Lung (tissue), 12 donors: ENCODE measurements around the gene TCHHL1. TPM values are rescaled to one million over a fixed set of nuclear protein-coding genes. Genes with fewer than 3 reads are reported as not detected.

Experiments
- ATAC-seq: fragments of 200-7000 bp; cut with Tn5 transposase; one replicate; pipeline ENCODE4 v1.9.1; 2020; ENCODE audit warnings: moderate number of reproducible peaks; ENCODE audit not compliant: insufficient read depth, low FRiP score
- DNase-seq, 3 donors: peaks; one replicate each; pipeline ENCODE4 v3.0.0-alpha.2; 2013 to 2017
- H3K27ac ChIP-seq, 2 donors: one replicate each; pipeline ENCODE4 v1.5.1; 2013; ENCODE audit warnings: mild to moderate bottlenecking in 2 of 2, moderate library complexity in 2 of 2, control low read depth in 1 of 2, inconsistent platforms in 1 of 2, low read depth in 1 of 2, low read length in 1 of 2
- H3K27me3 ChIP-seq, 3 donors: one replicate each; pipeline ENCODE4 v1.5.1; 2013; ENCODE audit warnings: low read length in 2 of 3; ENCODE audit not compliant: control insufficient read depth in 3 of 3, insufficient read depth in 3 of 3
- H3K36me3 ChIP-seq, 4 donors: one replicate each; pipeline ENCODE4 v1.5.1; 2013; ENCODE audit warnings: low read length in 4 of 4, mild to moderate bottlenecking in 1 of 4, moderate library complexity in 1 of 4; ENCODE audit not compliant: control insufficient read depth in 4 of 4, insufficient read depth in 4 of 4
- H3K4me1 ChIP-seq, 5 donors: one replicate each; pipeline ENCODE4 v1.5.1; 2013; ENCODE audit warnings: low read length in 5 of 5, mild to moderate bottlenecking in 2 of 5, moderate library complexity in 1 of 5; ENCODE audit not compliant: control insufficient read depth in 5 of 5, insufficient read depth in 5 of 5
- H3K4me3 ChIP-seq: one replicate; pipeline ENCODE4 v1.5.1; 2013; ENCODE audit warnings: mild to moderate bottlenecking, control low read depth, moderate library complexity
- H3K9ac ChIP-seq, 2 donors: one replicate each; pipeline ENCODE4 v1.5.1; 2013; ENCODE audit warnings: low read length in 2 of 2, control low read depth in 1 of 2; ENCODE audit not compliant: insufficient read depth in 1 of 2
- H3K9me3 ChIP-seq, 4 donors: one replicate each; pipeline ENCODE4 v1.5.1; 2013; ENCODE audit warnings: low read length in 3 of 4, mild to moderate bottlenecking in 1 of 4, moderate library complexity in 1 of 4; ENCODE audit not compliant: control insufficient read depth in 4 of 4, insufficient read depth in 3 of 4
- WGBS, 2 donors: extraction: QIAGEN DNeasy Blood & Tissue Kit; methylation state at CpG; one replicate each; pipeline ENCODE4 v1.1.7; 2013; 5-methylcytosine and 5-hydroxymethylcytosine counted together
- polyA plus RNA-seq, 2 donors: library from polyadenylated mRNA; stranded (reverse); fragments of 200-250 nt; gene quantifications; one replicate each; pipeline ENCODE4 v1.2.1, GENCODE V29; 2013
- total RNA-seq, 2 donors: library from RNA; depleted of rRNA in 1 of 2; stranded (reverse); fragments of >200 nt in 1 of 2; gene quantifications; one replicate each; pipeline ENCODE4 v1.2.1, GENCODE V29; 2014 to 2021
- TF ChIP-seq, protein P1 (sequence below): IDR thresholded peaks from 2 replicates; pipeline ENCODE4 v1.5.1; 2012; ENCODE audit warnings: mild to moderate bottlenecking; ENCODE audit errors: control extremely low read depth, extremely low read depth
- donor health status: control.
- donor health status: control.
- donor health status: Bipolar disorder and iron deficiency.
- donor health status: healthy.
- donor health status: DM: yes; HTN: yes; CAD: no.

The TCHHL1 gene
- total and polyA plus RNA-seq, 4 donors = not detected

DNA sequence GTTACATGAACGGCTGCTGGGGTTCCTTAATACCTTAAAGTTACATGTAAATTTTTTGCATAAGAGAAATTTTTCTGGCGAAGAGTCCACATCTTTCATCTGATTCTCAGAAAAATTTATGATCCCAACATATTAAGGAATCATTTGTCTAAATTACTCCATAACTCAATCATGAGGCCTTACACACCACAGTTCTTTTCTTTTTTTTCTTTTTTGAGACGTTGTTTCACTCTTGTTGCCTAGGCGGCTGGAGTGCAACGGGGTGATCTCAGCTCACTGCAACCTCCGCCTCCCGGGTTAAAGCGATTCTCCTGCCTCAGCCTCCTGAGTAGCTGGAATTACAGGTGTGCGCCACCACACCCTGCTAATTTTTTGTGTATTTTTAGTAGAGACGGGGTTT is 50.0 kb downstream of the TCHHL1 start:
- Histone ChIP-seq H3K9ac (no peak overlapping the region), H3K36me3 (peaks cover 0 to 2% (median 0%) of the 10 kb centered on the region in 4 donors), H3K27ac (peak overlapping the region in 1 of 2 donors; percentile 82), H3K27me3 (peaks cover 0 to 13% (median 3%) of the 10 kb centered on the region in 3 donors), H3K4me3 (no peak overlapping the region), H3K4me1 (peaks cover 0 to 17% (median 6%) of the 10 kb centered on the region in 5 donors), H3K9me3 (no peaks in the 10 kb centered on the region)
- TF ChIP-seq, protein P1, sequence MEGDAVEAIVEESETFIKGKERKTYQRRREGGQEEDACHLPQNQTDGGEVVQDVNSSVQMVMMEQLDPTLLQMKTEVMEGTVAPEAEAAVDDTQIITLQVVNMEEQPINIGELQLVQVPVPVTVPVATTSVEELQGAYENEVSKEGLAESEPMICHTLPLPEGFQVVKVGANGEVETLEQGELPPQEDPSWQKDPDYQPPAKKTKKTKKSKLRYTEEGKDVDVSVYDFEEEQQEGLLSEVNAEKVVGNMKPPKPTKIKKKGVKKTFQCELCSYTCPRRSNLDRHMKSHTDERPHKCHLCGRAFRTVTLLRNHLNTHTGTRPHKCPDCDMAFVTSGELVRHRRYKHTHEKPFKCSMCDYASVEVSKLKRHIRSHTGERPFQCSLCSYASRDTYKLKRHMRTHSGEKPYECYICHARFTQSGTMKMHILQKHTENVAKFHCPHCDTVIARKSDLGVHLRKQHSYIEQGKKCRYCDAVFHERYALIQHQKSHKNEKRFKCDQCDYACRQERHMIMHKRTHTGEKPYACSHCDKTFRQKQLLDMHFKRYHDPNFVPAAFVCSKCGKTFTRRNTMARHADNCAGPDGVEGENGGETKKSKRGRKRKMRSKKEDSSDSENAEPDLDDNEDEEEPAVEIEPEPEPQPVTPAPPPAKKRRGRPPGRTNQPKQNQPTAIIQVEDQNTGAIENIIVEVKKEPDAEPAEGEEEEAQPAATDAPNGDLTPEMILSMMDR = no peak
- no peak for ATAC-seq
- DNase-seq = no peak
- WGBS, 2 donors = 76 to 84% methylated on average over 10 of the region's 10 CpGs

DNA sequence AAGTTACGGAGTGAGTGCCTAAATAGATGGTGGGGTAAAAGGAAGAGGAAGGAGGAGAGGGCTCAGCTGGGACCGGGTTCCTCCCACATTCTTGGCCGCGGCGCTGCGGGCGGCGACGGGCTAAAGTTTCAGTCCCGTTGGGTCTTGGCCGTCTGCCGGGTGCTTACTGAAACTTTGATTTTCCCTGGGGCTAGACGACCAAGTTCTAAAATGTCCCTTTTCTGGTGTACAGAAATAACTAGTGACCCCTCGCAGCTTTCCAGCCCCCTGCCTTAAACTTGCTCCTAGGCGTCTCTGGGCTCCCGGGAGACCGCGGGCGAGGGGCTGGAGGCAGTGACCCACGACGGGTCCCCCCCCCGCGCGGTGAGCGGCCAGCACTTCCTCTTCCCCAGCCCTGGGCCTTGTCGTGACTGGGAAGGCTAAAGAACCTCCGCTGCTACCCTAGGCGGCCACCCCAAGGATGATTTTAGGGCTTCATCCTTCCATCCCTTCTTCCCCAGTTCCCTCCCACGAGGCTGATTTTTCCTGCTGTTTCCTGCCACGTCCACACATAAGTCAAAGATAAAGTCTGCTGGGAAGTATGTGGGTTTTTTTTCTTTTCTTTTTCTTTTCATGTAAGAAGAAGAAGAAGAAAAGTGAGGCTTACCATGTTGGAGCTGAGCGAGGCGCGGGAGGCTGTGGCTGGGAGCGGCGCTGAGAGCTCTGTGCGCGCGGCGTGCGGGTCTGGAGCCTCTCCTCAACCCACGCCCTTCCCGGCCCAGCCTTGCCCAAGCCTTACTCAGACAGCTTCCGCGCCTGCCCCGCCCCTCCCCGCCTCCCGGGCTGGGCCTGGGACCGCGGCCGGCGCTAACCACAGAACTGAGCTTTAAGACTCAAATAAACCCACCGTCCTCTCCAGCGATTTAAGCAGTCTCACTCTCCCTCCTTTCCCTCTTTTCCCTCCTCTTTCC is 52.3 kb downstream of the TCHHL1 start, which contains the start of gene S100A11:
Gene S100A11 (minus strand): TSS at position 738 of the 950 bp plus-strand sequence. CDS start 89 bp downstream, at position 649.
- ATAC-seq (peak; percentile 93), DNase-seq (peak; percentile 86 to 91 (median 87))
- Histone ChIP-seq H3K9ac (peak within 1 kb of the TSS; percentile 70 to 92), H3K36me3 (peaks cover 11 to 25% (median 16%) of the 10 kb centered on the region in 4 donors), H3K27me3 (peaks cover 0 to 13% (median under 1%) of the 10 kb centered on the region in 3 donors), H3K9me3 (no peaks in the 10 kb centered on the region), H3K4me3 (peak within 1 kb of the TSS; percentile 66), H3K27ac (peak within 1 kb of the TSS; percentile 79 to 97), H3K4me1 (peaks cover 0 to 17% (median 9%) of the 10 kb centered on the region in 5 donors)
- TF ChIP-seq, protein P1 = no peak
- WGBS, 2 donors = 0% methylated on average over 53 of the region's 53 CpGs

DNA sequence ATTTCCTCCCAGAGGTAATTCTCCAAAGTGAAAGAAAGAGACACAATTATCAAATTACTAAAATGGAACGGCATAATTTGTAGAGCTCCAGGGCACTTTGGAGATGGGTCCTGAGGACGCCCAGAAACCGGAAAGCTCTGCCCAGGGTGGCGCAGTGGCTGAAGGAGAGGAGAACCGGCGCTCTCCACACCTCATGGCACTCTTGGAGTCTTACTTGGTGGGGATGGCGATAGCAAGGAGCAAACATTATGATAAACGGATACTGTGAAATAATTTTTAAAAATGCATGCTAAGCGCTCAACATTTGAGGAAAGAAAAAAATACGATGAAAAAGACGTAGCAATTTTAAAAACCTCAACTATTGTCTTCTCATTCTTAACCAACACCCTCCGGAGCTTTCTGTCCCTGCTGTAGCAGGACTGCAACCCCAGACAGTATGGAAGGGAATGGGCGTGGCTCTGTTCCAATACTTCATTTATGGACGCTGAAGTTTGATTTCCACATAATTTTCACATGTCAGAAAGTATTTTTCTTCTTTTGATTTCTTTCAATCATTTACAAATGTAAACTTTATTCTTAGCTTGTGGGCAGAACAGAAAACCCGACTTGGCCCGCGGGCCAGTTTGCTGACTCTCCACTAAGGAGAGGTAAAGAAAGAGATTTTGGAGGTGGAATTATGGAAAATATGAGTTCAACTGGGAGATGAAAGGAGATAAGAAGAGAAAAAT is 53.2 kb downstream of the TCHHL1 start:
- DNase-seq (peak; percentile 28 to 74 (median 68)), ATAC-seq (no peak)
- H3K9ac ChIP-seq = peak overlapping the region; percentile 70 to 92
- peak overlapping the region; percentile 79 to 97 for H3K27ac ChIP-seq
- H3K4me1 ChIP-seq = peaks cover 0 to 17% (median 9%) of the 10 kb centered on the region in 5 donors
- no peaks in the 10 kb centered on the region for H3K9me3 ChIP-seq
- TF ChIP-seq, protein P1 = no peak
- WGBS, 2 donors = 20 to 21% methylated on average over 17 of the region's 17 CpGs
- peaks cover 0 to 11% (median 0%) of the 10 kb centered on the region in 3 donors for H3K27me3 ChIP-seq
- peak overlapping the region; percentile 66 for H3K4me3 ChIP-seq
- peaks cover 14 to 26% (median 18%) of the 10 kb centered on the region in 4 donors for H3K36me3 ChIP-seq
